ENCODE results near the gene ACSM2B. TPM values are rescaled to one million over a fixed set of nuclear protein-coding genes. Genes with fewer than 3 reads are reported as not detected.
"Not testable (repeated sequence)": the region's sequence is repeated elsewhere in the genome, so short reads cannot be mapped to it uniquely, and the experiment has no call there.

Gene ACSM2B
- total RNA-seq, 1 experiment from 2014 or later = not detected

GRCh38 chr16:20599475-20599874, 23.3 kb upstream of the ACSM2B start:
- DNase-seq (ENCODE audit: low read depth); in situ Hi-C loops (cut with HindIII; ENCODE audit: low pct_unique_long_range_greater_than_20kb, low sequenced_read_pairs): not testable (repeated sequence)

GRCh38 chr16:20598832-20599469, 22.8 kb upstream of the ACSM2B start:
- in situ Hi-C loops (cut with HindIII; ENCODE audit: low pct_unique_long_range_greater_than_20kb, low sequenced_read_pairs) = no loop called here
- no peak for DNase-seq (ENCODE audit: low read depth)

- DNase-seq (ENCODE audit: low read depth); in situ Hi-C loops (cut with HindIII; ENCODE audit: low pct_unique_long_range_greater_than_20kb, low sequenced_read_pairs): not testable (repeated sequence)
These were observed 19.5 kb upstream of the ACSM2B start for GRCh38 chr16:20595694-20596093.

- DNase-seq (ENCODE audit: low read depth); in situ Hi-C loops (cut with HindIII; ENCODE audit: low pct_unique_long_range_greater_than_20kb, low sequenced_read_pairs): not testable (repeated sequence)
These were observed 18.9 kb upstream of the ACSM2B start for GRCh38 chr16:20595068-20595467.

GRCh38 chr16:20592780-20593179, 16.6 kb upstream of the ACSM2B start:
- in situ Hi-C loops (cut with HindIII; ENCODE audit: low pct_unique_long_range_greater_than_20kb, low sequenced_read_pairs); DNase-seq (ENCODE audit: low read depth): not testable (repeated sequence)

GRCh38 chr16:20589486-20589885, 13.3 kb upstream of the ACSM2B start:
- in situ Hi-C loops (cut with HindIII; ENCODE audit: low pct_unique_long_range_greater_than_20kb, low sequenced_read_pairs) = not testable (repeated sequence)
- DNase-seq (ENCODE audit: low read depth) = peak; percentile 58

- in situ Hi-C loops (cut with HindIII; ENCODE audit: low pct_unique_long_range_greater_than_20kb, low sequenced_read_pairs); DNase-seq (ENCODE audit: low read depth): not testable (repeated sequence)
These were observed 11.5 kb upstream of the ACSM2B start for GRCh38 chr16:20587645-20588074.

GRCh38 chr16:20586716-20587115, 10.5 kb upstream of the ACSM2B start:
- DNase-seq (ENCODE audit: low read depth) = peak; percentile 41
- in situ Hi-C loops (cut with HindIII; ENCODE audit: low pct_unique_long_range_greater_than_20kb, low sequenced_read_pairs) = not testable (repeated sequence)

GRCh38 chr16:20586112-20586511, 9.9 kb upstream of the ACSM2B start:
- DNase-seq (ENCODE audit: low read depth); in situ Hi-C loops (cut with HindIII; ENCODE audit: low pct_unique_long_range_greater_than_20kb, low sequenced_read_pairs): not testable (repeated sequence)

- DNase-seq (ENCODE audit: low read depth); in situ Hi-C loops (cut with HindIII; ENCODE audit: low pct_unique_long_range_greater_than_20kb, low sequenced_read_pairs): not testable (repeated sequence)
These were observed 4.5 kb upstream of the ACSM2B start for GRCh38 chr16:20580487-20581259.

- in situ Hi-C loops (cut with HindIII; ENCODE audit: low pct_unique_long_range_greater_than_20kb, low sequenced_read_pairs); DNase-seq (ENCODE audit: low read depth): not testable (repeated sequence)
These were observed 1.9 kb upstream of the ACSM2B start for GRCh38 chr16:20578091-20578490.

- DNase-seq (ENCODE audit: low read depth); in situ Hi-C loops (cut with HindIII; ENCODE audit: low pct_unique_long_range_greater_than_20kb, low sequenced_read_pairs): not testable (repeated sequence)
These were observed 7.0 kb downstream of the ACSM2B start for GRCh38 chr16:20569117-20569651.

GRCh38 chr16:20568404-20568803, 7.8 kb downstream of the ACSM2B start:
- no peak for DNase-seq (ENCODE audit: low read depth)
- in situ Hi-C loops (cut with HindIII; ENCODE audit: low pct_unique_long_range_greater_than_20kb, low sequenced_read_pairs) = no loop called here

- DNase-seq (ENCODE audit: low read depth) = no peak
- in situ Hi-C loops (cut with HindIII; ENCODE audit: low pct_unique_long_range_greater_than_20kb, low sequenced_read_pairs) = no loop called here
These were observed 9.3 kb downstream of the ACSM2B start for GRCh38 chr16:20566864-20567263.

GRCh38 chr16:20565334-20565733, 10.8 kb downstream of the ACSM2B start:
- DNase-seq (ENCODE audit: low read depth); in situ Hi-C loops (cut with HindIII; ENCODE audit: low pct_unique_long_range_greater_than_20kb, low sequenced_read_pairs): not testable (repeated sequence)

- in situ Hi-C loops (cut with HindIII; ENCODE audit: low pct_unique_long_range_greater_than_20kb, low sequenced_read_pairs); DNase-seq (ENCODE audit: low read depth): not testable (repeated sequence)
These were observed 11.9 kb downstream of the ACSM2B start for GRCh38 chr16:20564218-20564617.

GRCh38 chr16:20555628-20556027, 20.5 kb downstream of the ACSM2B start:
- in situ Hi-C loops (cut with HindIII; ENCODE audit: low pct_unique_long_range_greater_than_20kb, low sequenced_read_pairs) = not testable (repeated sequence)

GRCh38 chr16:20554689-20555088, 21.5 kb downstream of the ACSM2B start:
- in situ Hi-C loops (cut with HindIII; ENCODE audit: low pct_unique_long_range_greater_than_20kb, low sequenced_read_pairs); DNase-seq (ENCODE audit: low read depth): not testable (repeated sequence)

More at GRCh38 chr16:20555628-20556027, 20.5 kb downstream of the ACSM2B start:
- DNase-seq (ENCODE audit: low read depth) = not testable (repeated sequence)

GRCh38 chr16:20553493-20553892, 22.7 kb downstream of the ACSM2B start:
- in situ Hi-C loops (cut with HindIII; ENCODE audit: low pct_unique_long_range_greater_than_20kb, low sequenced_read_pairs) = not testable (repeated sequence)
- DNase-seq (ENCODE audit: low read depth) = peak; percentile 8

Data from Caki2 (cell line).